ENCODE results near the gene RAPH1.

- TF ChIP-seq CTCF (IDR thresholded peaks at IDR 0.05; ENCODE audit: low read depth, low read length) (no peak), POLR2A (IDR thresholded peaks at IDR 0.05; ENCODE audit: extremely low read depth, insufficient read length) (no peak)
Observed at GRCh38 chr2:203550266-203550665, 15.2 kb upstream of the RAPH1 start.

All from NB4 (cell line).